Activated CD4-positive, alpha-beta T cell treated with anti-CD3 and anti-CD28 coated beads for 48 hours (primary cell): ENCODE data around the gene SPRR2D.

ENCODE experiments used
- DNase-seq: peaks from one replicate; pipeline ENCODE4 v3.0.0-alpha.2; 2020

Gene SPRR2D

DNA sequence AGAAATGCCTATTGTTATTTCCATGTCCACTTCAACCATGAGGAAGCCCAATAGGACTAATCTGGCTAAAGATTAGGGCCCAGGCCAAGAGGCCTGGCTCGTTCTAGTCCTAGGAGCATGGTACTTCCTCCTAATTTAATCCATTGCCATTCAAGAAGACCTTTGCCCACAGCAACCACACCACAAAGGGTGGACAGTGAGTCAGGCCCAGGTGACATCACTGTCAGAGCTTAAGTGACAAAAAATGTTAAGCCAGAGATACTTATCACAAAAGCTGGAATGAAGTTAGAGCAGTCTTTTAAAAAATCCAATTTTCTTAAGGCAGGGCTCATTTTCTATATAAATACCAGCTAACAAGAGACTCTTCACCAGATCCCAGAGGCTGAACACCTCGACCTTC, 39.5 kb downstream of the SPRR2D start, which contains the start of gene SPRR3:
Gene SPRR3 (plus strand): TSS at position 368 of the 400 bp plus-strand sequence. CDS start 1,272 bp downstream, outside the sequence.
- no peak for DNase-seq

DNA sequence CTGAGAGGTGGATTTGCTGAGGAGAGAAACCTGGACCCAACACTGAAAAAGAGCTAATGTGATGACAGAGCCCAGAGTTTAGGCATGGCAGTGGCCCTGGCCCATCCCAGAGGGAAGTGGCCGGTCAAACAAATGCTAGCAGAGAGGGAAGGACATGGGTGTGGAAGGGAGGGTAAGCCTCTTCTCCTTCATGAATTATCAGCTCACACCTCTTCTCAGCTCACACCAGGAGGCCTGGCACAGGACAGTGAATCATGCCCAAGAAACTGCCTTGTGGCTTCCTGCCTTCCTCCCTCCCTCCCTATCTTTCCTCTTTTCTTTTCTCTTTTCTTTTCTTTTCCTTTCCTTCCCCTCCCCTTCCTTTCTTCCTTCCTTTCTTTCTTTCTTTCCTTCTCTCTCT, 40.6 kb downstream of the SPRR2D start:
- DNase-seq, result no peak

DNA sequence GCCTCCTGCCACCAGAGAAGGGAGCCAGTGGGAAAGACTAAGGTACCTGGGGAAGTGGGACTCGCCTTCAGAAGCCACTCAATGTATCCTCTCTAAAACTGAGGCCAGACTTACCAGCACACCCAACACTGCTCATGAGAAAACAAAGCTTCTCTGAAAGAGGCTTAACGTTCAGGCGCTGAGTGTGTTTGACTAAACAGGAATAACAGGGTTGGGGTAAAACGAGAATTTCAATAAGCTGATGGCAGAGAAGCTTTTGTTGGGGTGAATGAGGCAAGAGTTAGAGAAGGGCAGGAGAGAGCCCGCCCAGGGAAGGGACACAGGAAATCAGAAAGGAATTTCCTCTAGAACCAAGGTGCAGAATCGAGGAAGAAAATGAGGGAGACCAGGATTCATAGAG, 41.1 kb downstream of the SPRR2D start:
- no peak for DNase-seq

DNA sequence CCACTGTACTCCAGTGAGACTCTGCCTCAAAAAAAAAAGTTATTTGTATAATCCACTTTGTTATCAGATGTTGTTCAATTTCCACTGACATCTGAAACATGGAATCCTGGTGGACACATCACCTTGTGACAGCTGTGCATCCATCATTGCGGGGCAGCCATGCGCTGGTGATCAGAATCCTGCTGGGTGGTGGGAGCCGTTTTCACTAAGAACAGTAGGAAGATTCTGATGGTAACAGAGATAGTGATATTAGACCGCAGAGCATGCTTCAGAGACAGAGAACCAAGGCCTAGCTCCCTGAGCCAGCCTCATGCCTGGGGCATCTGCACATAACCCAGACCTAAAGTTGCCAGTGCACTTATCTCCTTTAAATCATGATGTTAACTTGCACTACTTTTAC, 42.4 kb downstream of the SPRR2D start:
- DNase-seq, result no peak

DNA sequence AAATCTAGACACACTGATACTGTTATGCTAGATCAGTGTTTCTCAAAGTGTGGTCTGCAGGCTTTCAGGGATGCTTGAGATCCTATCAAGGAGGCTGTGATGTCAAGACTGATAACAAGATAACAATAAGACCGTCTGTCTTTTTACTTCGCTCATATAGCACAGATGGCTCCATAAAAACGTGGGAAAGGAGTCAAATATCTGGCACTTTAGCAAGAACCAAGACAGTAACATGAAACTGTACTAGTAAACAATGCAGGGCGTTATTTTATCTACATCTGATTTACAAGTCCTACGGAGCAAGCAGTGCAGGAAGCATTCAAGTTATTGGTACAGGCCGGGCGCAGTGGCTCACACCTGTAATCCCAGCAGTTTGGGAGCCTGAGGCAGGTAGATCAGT, 43.0 kb downstream of the SPRR2D start:
- no peak for DNase-seq

DNA sequence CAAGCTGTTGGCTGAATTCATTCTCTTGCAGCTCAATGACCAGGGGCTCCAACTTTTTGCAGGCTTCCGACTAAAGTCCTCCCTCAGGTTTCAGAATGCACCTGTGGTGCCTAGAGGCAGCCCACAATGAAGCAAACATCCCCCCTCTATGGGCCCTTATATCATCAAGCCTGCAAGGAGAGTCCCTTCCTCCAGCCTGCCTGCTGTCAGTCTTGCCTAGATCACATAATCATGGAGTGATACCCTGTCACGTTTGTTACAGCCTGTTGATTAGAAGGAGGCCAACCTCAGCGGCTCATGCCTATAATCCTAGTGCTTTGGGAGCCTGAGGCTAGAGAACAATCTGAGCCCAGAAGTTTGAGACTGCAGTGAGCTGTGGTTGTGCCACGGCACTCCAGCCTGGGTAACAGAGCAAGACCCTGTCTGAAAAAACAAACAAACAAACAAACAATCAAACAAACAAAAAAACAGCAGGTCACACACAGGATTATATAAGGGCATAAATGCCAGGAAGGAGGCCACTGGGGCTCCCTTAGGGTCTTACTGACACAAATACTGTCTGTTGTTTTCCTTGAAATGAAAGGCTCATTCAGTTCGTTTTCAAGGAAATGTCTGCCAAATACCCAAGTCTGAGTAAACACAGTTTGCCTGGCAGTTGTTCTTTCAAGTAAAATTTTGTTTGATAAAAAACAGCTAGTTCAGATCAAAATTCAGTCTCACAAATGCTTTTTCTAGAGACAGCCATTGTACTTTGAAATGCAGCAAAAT, 44.1 kb downstream of the SPRR2D start:
- DNase-seq, result no peak

DNA sequence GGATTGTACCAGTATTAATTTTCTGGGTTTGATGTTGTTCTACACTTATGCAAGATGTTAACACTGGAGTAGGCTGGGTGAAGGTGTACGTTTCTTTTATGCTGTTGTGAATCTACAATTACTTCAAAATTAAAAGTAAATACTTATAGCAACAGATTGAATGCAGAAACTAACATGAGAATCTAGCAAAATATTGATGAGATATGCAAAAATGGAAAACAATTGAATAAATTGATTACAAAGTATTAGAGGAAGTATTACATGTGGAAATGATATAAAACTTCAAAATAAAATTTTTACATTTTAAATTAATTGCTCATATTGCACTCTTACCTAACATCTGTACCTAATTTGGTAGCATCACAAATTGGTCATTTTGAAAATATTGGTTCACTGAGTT, 45.1 kb downstream of the SPRR2D start:
- DNase-seq, result no peak

DNA sequence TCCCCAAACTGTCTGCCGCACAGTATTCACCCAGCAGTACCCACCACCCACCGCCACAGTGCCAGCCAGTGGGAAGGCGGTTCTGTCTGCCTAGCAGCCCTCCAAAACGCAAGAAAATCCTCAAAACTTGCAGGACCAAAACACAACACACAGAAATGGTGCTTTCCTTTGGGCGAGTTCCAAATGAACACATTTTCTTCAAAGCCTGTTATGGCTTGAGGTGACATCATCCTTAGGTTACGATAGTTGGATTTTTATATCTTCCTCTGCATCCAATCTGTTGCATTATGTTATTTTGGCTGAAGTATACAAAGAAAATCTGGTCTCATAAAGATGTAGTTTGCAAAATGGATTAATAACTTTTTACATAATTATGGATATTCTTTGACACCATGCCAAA, 47.7 kb downstream of the SPRR2D start:
- DNase-seq, result no peak
